Measurements from ENCODE around the gene ELK4.

ELK4 gene

DNA sequence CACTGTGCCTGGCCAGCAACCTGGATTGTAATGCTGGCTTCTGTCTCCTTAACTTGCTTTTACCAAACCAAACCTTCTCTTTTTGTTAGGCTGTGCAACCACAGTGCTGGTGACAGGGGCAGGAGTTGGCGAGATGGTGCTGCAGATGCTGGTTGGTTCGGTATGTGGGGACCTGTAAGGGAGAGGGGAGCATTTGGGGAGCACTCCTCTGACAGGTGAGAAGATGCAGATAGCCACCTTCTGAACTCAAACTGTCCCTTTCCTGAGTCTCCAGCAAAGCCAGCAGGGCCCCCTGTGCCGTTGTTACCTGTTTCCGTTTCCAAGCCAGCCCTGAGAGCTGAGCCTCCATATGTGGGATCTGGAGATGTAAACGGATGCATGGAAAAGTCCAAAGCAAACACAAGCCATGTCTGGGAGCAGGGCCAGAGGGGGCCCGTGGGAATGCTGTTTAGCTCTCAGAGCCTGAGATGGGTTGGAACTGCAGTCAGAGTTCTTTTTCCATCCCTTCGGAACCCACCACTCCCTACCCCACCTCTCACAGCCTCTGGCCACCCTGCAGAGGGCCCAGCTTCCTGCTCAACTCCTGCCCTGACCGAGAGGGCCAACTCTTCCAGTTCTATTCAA is 34.0 kb downstream of the ELK4 start:
- POLR2A ChIA-PET (ENCODE audit: low non-redundant PET), result no interaction called here
- TF ChIP-seq, protein P1, sequence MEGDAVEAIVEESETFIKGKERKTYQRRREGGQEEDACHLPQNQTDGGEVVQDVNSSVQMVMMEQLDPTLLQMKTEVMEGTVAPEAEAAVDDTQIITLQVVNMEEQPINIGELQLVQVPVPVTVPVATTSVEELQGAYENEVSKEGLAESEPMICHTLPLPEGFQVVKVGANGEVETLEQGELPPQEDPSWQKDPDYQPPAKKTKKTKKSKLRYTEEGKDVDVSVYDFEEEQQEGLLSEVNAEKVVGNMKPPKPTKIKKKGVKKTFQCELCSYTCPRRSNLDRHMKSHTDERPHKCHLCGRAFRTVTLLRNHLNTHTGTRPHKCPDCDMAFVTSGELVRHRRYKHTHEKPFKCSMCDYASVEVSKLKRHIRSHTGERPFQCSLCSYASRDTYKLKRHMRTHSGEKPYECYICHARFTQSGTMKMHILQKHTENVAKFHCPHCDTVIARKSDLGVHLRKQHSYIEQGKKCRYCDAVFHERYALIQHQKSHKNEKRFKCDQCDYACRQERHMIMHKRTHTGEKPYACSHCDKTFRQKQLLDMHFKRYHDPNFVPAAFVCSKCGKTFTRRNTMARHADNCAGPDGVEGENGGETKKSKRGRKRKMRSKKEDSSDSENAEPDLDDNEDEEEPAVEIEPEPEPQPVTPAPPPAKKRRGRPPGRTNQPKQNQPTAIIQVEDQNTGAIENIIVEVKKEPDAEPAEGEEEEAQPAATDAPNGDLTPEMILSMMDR (conservative IDR thresholded peaks at IDR 0.05; ENCODE audit: low read depth), result no peak
- H3K27ac ChIP-seq, result no peak overlapping the region
- CTCF ChIA-PET, result interaction anchor here (0.6 to 5.2 kb wide), 2 partner anchors 56 to 60 kb away, joined by 3 to 21 read pairs; no protein-coding TSS in a partner anchor
- DNase-seq (ENCODE audit: low spot score), result no peak

DNA sequence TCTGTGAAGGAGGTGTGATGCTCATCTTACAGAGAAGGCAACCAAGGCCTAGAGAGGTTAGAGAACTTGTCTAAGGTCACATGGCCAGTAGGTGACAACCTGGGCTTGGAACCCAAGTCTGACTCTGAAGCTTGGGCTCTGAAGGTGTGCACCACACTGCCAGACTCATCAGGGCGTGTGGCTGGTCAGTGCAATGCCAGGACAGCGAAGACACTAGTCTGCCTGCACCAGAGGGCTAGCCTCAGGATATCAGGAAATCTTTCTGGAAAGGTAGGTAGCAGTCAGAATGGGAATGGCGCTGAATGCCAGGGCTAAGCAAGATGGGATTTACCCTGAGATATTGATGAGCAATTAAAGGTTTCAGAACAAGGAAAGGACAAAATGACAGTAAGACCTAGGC is 34.9 kb downstream of the ELK4 start:
- no peak for DNase-seq (ENCODE audit: low spot score)
- POLR2A ChIA-PET (ENCODE audit: low non-redundant PET), result no interaction called here
- CTCF ChIA-PET, result interaction anchor here (1.0 to 1.6 kb wide), 3 partner anchors 61 to 68 kb away, joined by 4 to 5 read pairs (median 4); no protein-coding TSS in a partner anchor
- TF ChIP-seq, protein P1 (conservative IDR thresholded peaks at IDR 0.05; ENCODE audit: low read depth), result no peak
- peak overlapping the region; percentile 73; the same call in 1 of the 2 replicates for H3K27ac ChIP-seq

DNA sequence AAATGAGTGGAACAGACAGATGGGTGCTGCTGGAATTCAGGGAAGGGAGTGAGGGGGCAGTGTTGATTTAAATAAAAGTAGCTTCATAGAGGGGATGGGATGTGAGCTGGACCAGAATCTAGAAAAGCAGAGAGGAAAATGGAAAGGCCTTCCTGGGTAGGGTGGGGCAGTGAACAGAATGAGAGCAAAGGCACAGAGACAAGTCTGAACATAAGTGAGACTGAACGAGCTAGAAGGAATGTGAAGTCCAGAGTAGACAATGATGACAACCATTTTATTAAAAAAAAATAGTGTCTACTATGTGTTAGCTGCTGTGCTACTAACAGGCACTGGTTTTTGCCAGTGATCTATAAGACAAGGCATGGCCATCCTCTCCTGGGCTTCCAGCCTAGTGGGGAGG is 36.0 kb downstream of the ELK4 start:
- TF ChIP-seq, protein P1 (conservative IDR thresholded peaks at IDR 0.05; ENCODE audit: low read depth), result no peak
- peak overlapping the region; percentile 73 for H3K27ac ChIP-seq
- DNase-seq (ENCODE audit: low spot score), result peak; percentile 54
- ChIA-PET CTCF (interaction anchor here (0.7 to 1.6 kb wide), 6 partner anchors 11 to 67 kb away, joined by 3 to 5 read pairs (median 4); no protein-coding TSS in a partner anchor), POLR2A (ENCODE audit: low non-redundant PET) (no interaction called here)

DNA sequence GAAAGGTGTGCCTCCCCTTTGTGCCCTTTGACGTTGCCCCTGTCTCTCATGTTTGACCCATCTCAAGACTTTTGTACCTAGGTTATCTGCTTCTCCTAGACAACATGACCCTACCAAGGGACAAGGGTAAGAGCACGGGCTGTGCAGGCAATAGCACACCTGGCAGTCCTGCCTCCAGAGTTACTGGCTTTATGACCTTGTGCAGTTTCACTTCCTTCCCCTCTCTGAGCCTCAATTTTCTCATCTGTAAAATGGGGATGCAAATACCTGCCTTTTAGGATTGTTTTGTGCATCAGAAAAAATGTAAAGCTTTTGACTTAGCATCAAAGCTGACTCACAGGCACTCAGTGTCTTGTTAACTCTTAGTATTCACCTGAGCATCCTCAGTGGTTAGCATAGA is 36.4 kb downstream of the ELK4 start:
- POLR2A ChIA-PET (ENCODE audit: low non-redundant PET), result no interaction called here
- H3K27ac ChIP-seq, result peak overlapping the region; percentile 30; the same call in 1 of the 2 replicates
- CTCF ChIA-PET, result interaction anchor here (0.7 to 8.1 kb wide), 5 partner anchors 23 to 67 kb away, joined by 3 to 472 read pairs (median 4); no protein-coding TSS in a partner anchor
- TF ChIP-seq, protein P1 (conservative IDR thresholded peaks at IDR 0.05; ENCODE audit: low read depth), result no peak
- no peak for DNase-seq (ENCODE audit: low spot score)

DNA sequence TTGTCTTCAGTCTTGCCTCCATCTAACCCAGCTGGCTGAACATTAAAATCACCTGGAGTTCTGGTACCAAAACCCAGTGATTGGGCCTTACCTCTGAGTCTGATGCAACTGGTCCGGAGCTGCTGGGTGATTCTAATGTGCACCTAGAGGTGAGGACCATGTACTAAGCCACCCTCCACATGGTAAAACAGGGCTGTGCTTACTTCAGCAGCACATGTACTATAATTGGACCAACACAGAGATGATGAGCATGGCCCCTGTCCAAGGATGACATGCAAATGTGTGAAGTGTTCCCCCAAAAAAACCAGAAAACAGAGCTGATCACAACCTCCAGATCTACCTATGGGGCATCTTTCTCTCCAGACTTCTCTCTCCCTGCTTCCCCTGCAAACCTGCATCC is 37.0 kb downstream of the ELK4 start:
- POLR2A ChIA-PET (ENCODE audit: low non-redundant PET), result interaction anchor here (0.6 kb wide), 1 partner anchor 38 kb away, joined by 5 read pairs; no protein-coding TSS in a partner anchor
- peak overlapping the region; percentile 30; the same call in 1 of the 2 replicates for H3K27ac ChIP-seq
- CTCF ChIA-PET, result interaction anchor here (0.9 to 8.1 kb wide), 3 partner anchors 38 to 64 kb away, joined by 4 to 472 read pairs (median 8); no protein-coding TSS in a partner anchor

DNA sequence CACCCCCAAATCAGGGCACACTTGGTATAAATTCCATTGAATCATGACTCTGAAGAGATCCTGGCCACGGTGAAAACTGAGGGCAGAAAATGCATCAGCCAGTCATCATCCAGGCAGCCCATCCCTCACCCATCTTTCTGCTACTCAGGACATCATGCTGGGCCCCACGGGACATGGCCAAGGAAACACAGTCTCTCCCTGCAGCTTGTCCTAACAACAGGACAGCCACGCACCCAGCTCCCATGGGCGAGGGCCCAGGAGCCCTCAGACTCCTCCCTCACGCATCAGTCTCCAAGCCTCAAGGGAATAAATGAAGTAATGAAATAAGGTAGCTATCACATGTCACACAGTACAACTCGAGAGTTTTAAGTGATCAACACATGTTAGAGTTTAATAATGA is 37.8 kb downstream of the ELK4 start:
- peak overlapping the region; percentile 31 for H3K27ac ChIP-seq
- ChIA-PET CTCF (interaction anchor here (0.7 to 8.1 kb wide), 4 partner anchors 28 to 65 kb away, joined by 4 to 472 read pairs (median 6); no protein-coding TSS in a partner anchor), POLR2A (ENCODE audit: low non-redundant PET) (interaction anchor here (1.4 kb wide), 1 partner anchor 64 kb away, joined by 3 read pairs; no protein-coding TSS in a partner anchor)

More for the DNA sequence above, 37.0 kb downstream of the ELK4 start:
- DNase-seq (ENCODE audit: low spot score), result no peak
- TF ChIP-seq, protein P1 (conservative IDR thresholded peaks at IDR 0.05; ENCODE audit: low read depth), result no peak

More for the DNA sequence above, 37.8 kb downstream of the ELK4 start:
- TF ChIP-seq, protein P1 (conservative IDR thresholded peaks at IDR 0.05; ENCODE audit: low read depth), result no peak
- no peak for DNase-seq (ENCODE audit: low spot score)
